H9 (cell line): ENCODE data around the gene BICDL2. TPM values are rescaled to one million over a fixed set of nuclear protein-coding genes. Genes with fewer than 3 reads are reported as not detected.
A peak's percentile ranks its signal among the peaks of the same experiment; 100 is the strongest.

Source experiments
- DNase-seq: peaks from one replicate; pipeline ENCODE4 v3.0.0-alpha.2; 2017
- H2AFZ ChIP-seq: one replicate; pipeline ENCODE4 v1.6.1; 2013; ENCODE audit warnings: mild to moderate bottlenecking, low read length, control low read depth, moderate library complexity
- H2AK5ac ChIP-seq: 2 replicates; pipeline ENCODE4 v1.6.1; 2013; ENCODE audit warnings: low read length, control low read depth, mixed read lengths; ENCODE audit not compliant: insufficient read length
- H2BK120ac ChIP-seq: one replicate; pipeline ENCODE4 v1.6.1; 2013; ENCODE audit warnings: low read depth, mild to moderate bottlenecking, low read length, control low read depth, inconsistent platforms; ENCODE audit not compliant: poor library complexity, severe bottlenecking
- H2BK12ac ChIP-seq: 2 replicates; pipeline ENCODE4 v1.6.1; 2013; ENCODE audit warnings: low read length, control low read depth, mixed read lengths, low read depth; ENCODE audit not compliant: insufficient read length
- H2BK15ac ChIP-seq: 2 replicates; pipeline ENCODE4 v1.6.1; 2013; ENCODE audit warnings: low read depth, low read length, control low read depth
- H2BK20ac ChIP-seq: one replicate; pipeline ENCODE4 v1.6.1; 2013; ENCODE audit warnings: low read depth, mild to moderate bottlenecking, low read length, control low read depth, inconsistent platforms; ENCODE audit not compliant: poor library complexity, severe bottlenecking
- H2BK5ac ChIP-seq: 2 replicates; pipeline ENCODE4 v1.6.1; 2013; ENCODE audit warnings: low read length, control low read depth, mixed read lengths; ENCODE audit not compliant: insufficient read length
- H3K14ac ChIP-seq: 2 replicates; pipeline ENCODE4 v1.6.1; 2013; ENCODE audit warnings: low read length, control low read depth; ENCODE audit not compliant: insufficient read depth
- H3K18ac ChIP-seq: 2 replicates; pipeline ENCODE4 v1.6.1; 2013; ENCODE audit warnings: low read depth, mild to moderate bottlenecking, mixed read lengths, low read length, control low read depth; ENCODE audit not compliant: insufficient read length
- H3K23ac ChIP-seq: 2 replicates; pipeline ENCODE4 v1.6.1; 2013; ENCODE audit warnings: low read length, control low read depth, mixed read lengths, low read depth; ENCODE audit not compliant: insufficient read length
- H3K23me2 ChIP-seq: 2 replicates; pipeline ENCODE4 v1.6.1; 2013; ENCODE audit warnings: low read depth, mild to moderate bottlenecking, mixed read lengths, low read length, control low read depth; ENCODE audit not compliant: insufficient read length, poor library complexity, severe bottlenecking
- H3K27ac ChIP-seq: 2 replicates; pipeline ENCODE4 v1.5.1; 2013; ENCODE audit warnings: low read length, control low read depth, mixed read lengths, low read depth; ENCODE audit not compliant: insufficient read length
- H3K27me3 ChIP-seq: 2 replicates; pipeline ENCODE4 v1.6.1; 2013; ENCODE audit warnings: low read length, control low read depth, inconsistent platforms; ENCODE audit not compliant: insufficient read depth
- H3K4ac ChIP-seq: 2 replicates; pipeline ENCODE4 v1.6.1; 2013; ENCODE audit warnings: low read depth, mild to moderate bottlenecking, control low read depth, inconsistent platforms, low read length, moderate library complexity
- H3K4me1 ChIP-seq: 2 replicates; pipeline ENCODE4 v1.6.1; 2013; ENCODE audit warnings: low read length, control low read depth, inconsistent platforms; ENCODE audit not compliant: insufficient read depth
- H3K4me2 ChIP-seq: 2 replicates; pipeline ENCODE4 v1.6.1; 2013; ENCODE audit warnings: low read length, control low read depth, mixed read lengths; ENCODE audit not compliant: insufficient read length, insufficient read depth
- H3K56ac ChIP-seq: 2 replicates; pipeline ENCODE4 v1.6.1; 2013; ENCODE audit warnings: low read depth, mild to moderate bottlenecking, mixed read lengths, low read length, control low read depth; ENCODE audit not compliant: insufficient read length
- H3K79me1 ChIP-seq: 2 replicates; pipeline ENCODE4 v1.6.1; 2013; ENCODE audit warnings: low read depth, mild to moderate bottlenecking, moderate library complexity, low read length, control low read depth, inconsistent platforms; ENCODE audit not compliant: insufficient read depth, poor library complexity, severe bottlenecking
- H3K79me2 ChIP-seq: 2 replicates; pipeline ENCODE4 v1.6.1; 2013; ENCODE audit warnings: low read length, control low read depth, inconsistent platforms; ENCODE audit not compliant: insufficient read depth
- H3K9ac ChIP-seq: 2 replicates; pipeline ENCODE4 v1.6.1; 2013; ENCODE audit warnings: low read length, control low read depth, mixed read lengths; ENCODE audit not compliant: insufficient read length; ENCODE audit errors: extremely low read depth
- H3K9me3 ChIP-seq: one replicate; pipeline ENCODE4 v1.6.1; 2013; ENCODE audit warnings: low read depth, low read length, inconsistent platforms; ENCODE audit not compliant: control insufficient read depth
- H3T11ph ChIP-seq: one replicate; pipeline ENCODE4 v1.6.1; 2013; ENCODE audit warnings: mild to moderate bottlenecking, low read length, control low read depth, inconsistent platforms
- H4K20me1 ChIP-seq: one replicate; pipeline ENCODE4 v1.6.1; 2013; ENCODE audit not compliant: control insufficient read depth, insufficient read length, insufficient read depth
- H4K5ac ChIP-seq: 2 replicates; pipeline ENCODE4 v1.6.1; 2013; ENCODE audit warnings: low read depth, mild to moderate bottlenecking, mixed read lengths, low read length, control low read depth; ENCODE audit not compliant: insufficient read length
- H4K8ac ChIP-seq: replicated peaks from 2 replicates; pipeline ENCODE4 v1.6.1; 2013; ENCODE audit warnings: low read length, control low read depth, mixed read lengths, low read depth; ENCODE audit not compliant: insufficient read length
- H4K91ac ChIP-seq: 2 replicates; pipeline ENCODE4 v1.6.1; 2013; ENCODE audit warnings: low read depth, mild to moderate bottlenecking, moderate library complexity, mixed read lengths, low read length, control low read depth; ENCODE audit not compliant: insufficient read length
- H3K27ac Mint-ChIP-seq, 3 experiments: 2 replicates in 2 of 3; 3 replicates in 1 of 3; pipeline ENCODE4 v1.8.0; 2020 to 2021; ENCODE audit warnings: mixed read lengths in 3 of 3, mild to moderate bottlenecking in 1 of 3, moderate library complexity in 1 of 3
- H3K27me3 Mint-ChIP-seq: 2 replicates; pipeline ENCODE4 v1.8.0; 2021; ENCODE audit warnings: low read depth, mild to moderate bottlenecking, moderate library complexity, mixed read lengths
- H3K36me3 Mint-ChIP-seq, 3 experiments: 2 replicates in 2 of 3; 3 replicates in 1 of 3; pipeline ENCODE4 v1.8.0; 2020 to 2021; ENCODE audit warnings: low read depth in 3 of 3, mixed read lengths in 3 of 3; ENCODE audit not compliant: insufficient read depth in 1 of 3
- H3K4me1 Mint-ChIP-seq, 2 experiments: 2 replicates each; pipeline ENCODE4 v1.8.0; 2020; ENCODE audit warnings: mixed read lengths in 2 of 2
- H3K4me3 Mint-ChIP-seq, 2 experiments: 2 replicates in 1 of 2; 3 replicates in 1 of 2; pipeline ENCODE4 v1.8.0; 2020 to 2021; ENCODE audit warnings: mild to moderate bottlenecking in 2 of 2, mixed read lengths in 2 of 2, moderate library complexity in 1 of 2
- H3K9me3 Mint-ChIP-seq, 2 experiments: 2 replicates in 1 of 2; 3 replicates in 1 of 2; pipeline ENCODE4 v1.8.0; 2020; ENCODE audit warnings: mild to moderate bottlenecking in 2 of 2, mixed read lengths in 2 of 2, moderate library complexity in 1 of 2
- CTCF ChIP-seq: fragments of 200-600 bp; sonication (generic); conservative IDR thresholded peaks from 3 replicates; pipeline ENCODE4 v1.8.0; 2021; ENCODE audit warnings: antibody characterized with exemption, mild to moderate bottlenecking
- WGBS: extraction: QIAGEN DNeasy Blood & Tissue Kit; methylation state at CpG from one replicate; pipeline ENCODE4 v1.1.7; 2013; ENCODE audit warnings: missing lambda C conversion rate, low lambda C conversion rate, mixed read lengths; ENCODE audit not compliant: insufficient read length; ENCODE audit errors: extremely low coverage; 5-methylcytosine and 5-hydroxymethylcytosine counted together
- total RNA-seq: library from RNA; stranded (reverse); gene quantifications from 2 replicates; pipeline ENCODE4 v1.2.1, GENCODE V29; 2021

The BICDL2 gene
- total RNA-seq, 1 experiment from 2014 or later: 13.5 TPM

GRCh38 chr16:3046641-3047386 is 10.1 kb upstream of the BICDL2 start:
- Histone ChIP-seq H4K91ac (no peak overlapping the region), H3K14ac (no peak overlapping the region; the same call in 1 of the 2 replicates), H2BK5ac (no peak overlapping the region), H3K4me1 (no peaks in the 10 kb centered on the region), H2BK120ac (no peak overlapping the region), H4K8ac (no peak overlapping the region), H3K27ac (no peak overlapping the region), H4K5ac (no peak overlapping the region), H3K9ac (no peak overlapping the region), H2BK15ac (no peak overlapping the region), H2AFZ (no peak overlapping the region), H3K9me3 (no peaks in the 10 kb centered on the region), H3T11ph (no peak overlapping the region), H3K79me1 (no peaks in the 10 kb centered on the region), H2AK5ac (no peak overlapping the region), H3K4me2 (peak overlapping the region; percentile 87), H3K27me3 (no peaks in the 10 kb centered on the region), H2BK12ac (no peak overlapping the region), H3K23me2 (peaks cover 20% of the 10 kb centered on the region), H2BK20ac (no peak overlapping the region), H3K4ac (no peak overlapping the region), H3K23ac (no peak overlapping the region), H4K20me1 (no peaks in the 10 kb centered on the region), H3K56ac (no peak overlapping the region), H3K79me2 (no peaks in the 10 kb centered on the region), H3K18ac (no peak overlapping the region)
- Mint-ChIP-seq H3K4me1 (peaks cover 8 to 17% of the 10 kb centered on the region in 2 experiments), H3K4me3 (peak overlapping the region; percentile 79 to 90), H3K9me3 (peaks cover 0 to 3% of the 10 kb centered on the region in 2 experiments; a peak in 2 of 5 replicates), H3K36me3 (peaks cover 9 to 25% (median 22%) of the 10 kb centered on the region in 3 experiments), H3K27me3 (peaks cover 69% of the 10 kb centered on the region), H3K27ac (no peak overlapping the region)
- no peak for TF ChIP-seq CTCF
- DNase-seq: no peak
- WGBS: no CpG with 5 or more reads among the region's 54 CpGs
